ENCODE results near the gene RNASE4. TPM values are rescaled to one million over a fixed set of nuclear protein-coding genes. Genes with fewer than 3 reads are reported as not detected.
A peak's percentile ranks its signal among the peaks of the same experiment; 100 is the strongest.

Gene RNASE4
- total RNA-seq, 1 experiment from 2014 or later, result 8.8 TPM

GRCh38 chr14:20696764-20697163 lies 12.4 kb downstream of the RNASE4 start:
- no TSS peak for BruUV-seq (replicated peaks)

GRCh38 chr14:20697273-20698017 lies 13.1 kb downstream of the RNASE4 start:
- no peaks in the 10 kb centered on the region for H3K9me3 Mint-ChIP-seq (ENCODE audit: unreplicated experiment)
- intact Hi-C loops (cut with micrococcal nuclease; ENCODE audit: unreplicated experiment), result loop anchor here (1.0 to 5.0 kb wide), 4 partner anchors 105 to 274 kb away; partner anchors contain the start of gene RNASE1
- Histone ChIP-seq H3K36me3 (ENCODE audit: control insufficient read depth, insufficient read depth, low read length) (no peaks in the 10 kb centered on the region; the same call in 1 of the 2 replicates), H3K9me3 (no peaks in the 10 kb centered on the region), H3K4me1 (no peaks in the 10 kb centered on the region), H3K4me3 (ENCODE audit: low read depth, low read length) (no peak overlapping the region), H3K27me3 (replicated peaks; ENCODE audit: control insufficient read depth, insufficient read depth, low read length) (no peaks in the 10 kb centered on the region)
- no peak overlapping the region for H3K4me3 Mint-ChIP-seq (ENCODE audit: unreplicated experiment)
- H3K36me3 Mint-ChIP-seq (ENCODE audit: insufficient read depth, unreplicated experiment), result peaks cover 5% of the 10 kb centered on the region
- no peak overlapping the region for H3K27ac Mint-ChIP-seq (ENCODE audit: unreplicated experiment)
- peak; percentile 69 to 77 for TF ChIP-seq CTCF (IDR thresholded peaks at IDR 0.05; ENCODE audit: insufficient read depth in 1 of 2, low read depth in 1 of 2, low read length in 1 of 2, severe bottlenecking in 1 of 2, unreplicated experiment in 1 of 2)
- H3K4me1 Mint-ChIP-seq (ENCODE audit: low read depth, unreplicated experiment), result peaks cover 7% of the 10 kb centered on the region
- ChIA-PET POLR2A (no interaction called here), CTCF (interaction anchor here (0.6 to 1.4 kb wide), 5 partner anchors 30 to 400 kb away, joined by 3 to 7 read pairs (median 3); no protein-coding TSS in a partner anchor)
- no peaks in the 10 kb centered on the region for H3K27me3 Mint-ChIP-seq (ENCODE audit: insufficient read depth, unreplicated experiment)
- peak; percentile 61 to 77 for DNase-seq
- no TSS peak for BruUV-seq (replicated peaks)

More at GRCh38 chr14:20696764-20697163, 12.4 kb downstream of the RNASE4 start:
- no peaks in the 10 kb centered on the region; the same call in 1 of the 2 replicates for H3K36me3 ChIP-seq (ENCODE audit: control insufficient read depth, insufficient read depth, low read length)
- ChIA-PET CTCF (interaction anchor here (0.6 to 1.4 kb wide), 5 partner anchors 30 to 400 kb away, joined by 3 to 7 read pairs (median 3); no protein-coding TSS in a partner anchor), POLR2A (no interaction called here)
- Mint-ChIP-seq H3K4me1 (ENCODE audit: low read depth, unreplicated experiment) (peaks cover 7% of the 10 kb centered on the region), H3K27ac (ENCODE audit: unreplicated experiment) (no peak overlapping the region), H3K27me3 (ENCODE audit: insufficient read depth, unreplicated experiment) (no peaks in the 10 kb centered on the region), H3K4me3 (ENCODE audit: unreplicated experiment) (no peak overlapping the region), H3K36me3 (ENCODE audit: insufficient read depth, unreplicated experiment) (peaks cover 5% of the 10 kb centered on the region), H3K9me3 (ENCODE audit: unreplicated experiment) (no peaks in the 10 kb centered on the region)
- DNase-seq, result no peak
- TF ChIP-seq CTCF (IDR thresholded peaks at IDR 0.05; ENCODE audit: insufficient read depth in 1 of 2, low read depth in 1 of 2, low read length in 1 of 2, severe bottlenecking in 1 of 2, unreplicated experiment in 1 of 2), result no peak
- no peaks in the 10 kb centered on the region for H3K27me3 ChIP-seq (replicated peaks; ENCODE audit: control insufficient read depth, insufficient read depth, low read length)
- no peaks in the 10 kb centered on the region for H3K9me3 ChIP-seq
- H3K4me3 ChIP-seq (ENCODE audit: low read depth, low read length), result no peak overlapping the region
- intact Hi-C loops (cut with micrococcal nuclease; ENCODE audit: unreplicated experiment), result loop anchor here (1.0 to 5.0 kb wide), 4 partner anchors 106 to 275 kb away; partner anchors contain the start of gene RNASE1
- H3K4me1 ChIP-seq, result no peaks in the 10 kb centered on the region

- ChIA-PET POLR2A (no interaction called here), CTCF (no interaction called here)
- Histone ChIP-seq H3K36me3 (ENCODE audit: control insufficient read depth, insufficient read depth, low read length) (no peaks in the 10 kb centered on the region; the same call in 1 of the 2 replicates), H3K9me3 (no peaks in the 10 kb centered on the region), H3K4me3 (ENCODE audit: low read depth, low read length) (no peak overlapping the region), H3K27me3 (replicated peaks; ENCODE audit: control insufficient read depth, insufficient read depth, low read length) (no peaks in the 10 kb centered on the region), H3K4me1 (no peaks in the 10 kb centered on the region)
- no peak for DNase-seq
- Mint-ChIP-seq H3K27me3 (ENCODE audit: insufficient read depth, unreplicated experiment) (no peaks in the 10 kb centered on the region), H3K4me1 (ENCODE audit: low read depth, unreplicated experiment) (peaks cover 7% of the 10 kb centered on the region), H3K27ac (ENCODE audit: unreplicated experiment) (no peak overlapping the region), H3K9me3 (ENCODE audit: unreplicated experiment) (no peaks in the 10 kb centered on the region), H3K4me3 (ENCODE audit: unreplicated experiment) (no peak overlapping the region), H3K36me3 (ENCODE audit: insufficient read depth, unreplicated experiment) (peaks cover 5% of the 10 kb centered on the region)
- no TSS peak for BruUV-seq (replicated peaks)
- TF ChIP-seq CTCF (IDR thresholded peaks at IDR 0.05; ENCODE audit: insufficient read depth in 1 of 2, low read depth in 1 of 2, low read length in 1 of 2, severe bottlenecking in 1 of 2, unreplicated experiment in 1 of 2), result no peak
- intact Hi-C loops (cut with micrococcal nuclease; ENCODE audit: unreplicated experiment), result loop anchor here (5.0 kb wide), 1 partner anchor 104 kb away; the partner anchor contains the start of gene RNASE1
Measured at GRCh38 chr14:20698018-20698329, 13.6 kb downstream of the RNASE4 start.

Data from Caco-2 (cell line).